GM21423 (cell line): ENCODE results near the gene PRKCE.
"Not testable (repeated sequence)": the region's sequence is repeated elsewhere in the genome, so short reads cannot be mapped to it uniquely, and the experiment has no call there.

Experiments used
- ATAC-seq: cut with Tn5 transposase; IDR thresholded peaks from one replicate; pipeline ENCODE4 v1.9.1; 2021; ENCODE audit warnings: mild to moderate bottlenecking, moderate library complexity; ENCODE audit not compliant: unreplicated experiment

Gene PRKCE

DNA sequence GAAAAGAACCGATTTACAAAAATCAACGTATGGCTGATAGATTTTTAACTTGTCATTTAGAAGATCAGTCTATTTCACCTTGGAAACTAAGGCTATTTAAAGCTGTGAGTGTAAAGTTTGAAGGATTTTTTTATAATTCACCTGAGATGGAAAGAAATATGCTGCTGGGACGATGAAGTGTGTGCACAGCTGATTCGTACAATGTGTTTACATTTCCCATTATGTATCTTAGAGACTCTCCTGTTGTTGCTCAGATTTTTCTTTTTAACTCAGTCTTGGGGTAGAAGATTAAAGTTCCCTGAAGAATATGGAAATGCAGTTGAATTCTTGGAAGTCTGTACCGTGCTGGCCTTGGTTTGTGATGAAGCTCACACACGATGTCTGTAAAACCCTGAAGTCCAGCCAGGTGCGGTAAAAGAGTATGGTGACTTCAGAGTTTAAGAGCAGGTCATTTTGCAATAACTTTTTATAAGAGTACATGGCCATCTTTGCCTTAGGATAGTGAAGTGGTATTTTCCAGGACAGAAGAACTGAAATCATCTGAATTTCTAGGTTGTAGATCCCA, 250.1 kb downstream of the PRKCE start:
- ATAC-seq = no peak

DNA sequence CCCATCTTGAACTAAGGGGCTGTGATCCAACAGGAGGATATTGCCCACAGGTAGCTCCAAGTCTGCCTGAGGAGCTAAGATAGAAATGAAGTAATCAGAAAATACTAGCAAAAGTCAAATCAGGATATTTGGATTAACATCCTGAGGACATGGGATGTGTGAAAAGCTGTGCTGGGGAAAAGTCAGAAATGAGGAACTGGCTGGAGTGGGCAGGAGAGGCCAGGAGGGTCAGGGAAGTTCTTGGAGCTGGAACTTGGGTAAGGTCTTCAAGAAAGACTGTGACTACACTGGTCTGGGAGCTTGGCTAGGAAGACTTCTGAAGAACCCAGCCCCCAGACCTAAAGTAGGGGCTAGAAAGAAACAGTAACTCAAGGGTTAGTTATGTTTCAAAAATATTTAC, 250.9 kb downstream of the PRKCE start:
- no peak for ATAC-seq

GRCh38 chr2:45902781-45903375, 251.4 kb downstream of the PRKCE start:
- no peak for ATAC-seq

GRCh38 chr2:45904267-45904945, 252.9 kb downstream of the PRKCE start:
- ATAC-seq = peak; percentile 67

DNA sequence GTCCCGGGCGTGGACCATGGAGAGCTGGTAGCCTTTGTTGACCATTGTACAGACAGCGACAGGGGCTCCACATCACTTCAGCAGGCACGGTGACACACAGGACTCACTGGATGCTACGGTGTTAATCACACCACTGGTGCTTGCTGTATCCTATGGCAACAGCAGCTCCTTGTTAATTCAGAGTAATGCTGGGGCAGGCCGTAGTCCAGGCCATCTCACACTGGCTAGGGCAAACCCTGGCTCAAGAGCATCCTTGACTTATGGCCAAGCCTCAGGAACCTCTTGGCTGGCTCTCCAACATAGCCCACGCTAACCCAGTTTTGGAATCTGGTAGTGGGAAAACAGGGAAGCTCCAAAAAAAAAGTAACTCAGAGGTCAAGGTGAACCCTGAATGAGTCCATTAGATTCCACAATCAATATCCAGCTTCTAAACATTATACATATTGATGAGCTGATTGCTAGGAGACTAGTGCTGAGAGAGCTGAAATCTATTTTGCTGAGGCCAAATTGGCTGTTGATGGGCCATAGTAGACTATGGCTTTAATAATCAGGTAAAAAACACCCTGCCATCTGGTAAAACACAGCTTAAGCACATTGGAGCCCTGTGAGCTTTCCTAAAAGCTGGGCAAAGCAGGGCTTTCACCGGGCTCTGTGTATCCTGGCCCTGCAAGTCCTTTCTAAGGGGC, 253.6 kb downstream of the PRKCE start:
- no peak for ATAC-seq

- no peak for ATAC-seq
Observed at GRCh38 chr2:45905632-45905958, 254.1 kb downstream of the PRKCE start.

- ATAC-seq = no peak
Observed at GRCh38 chr2:45907592-45907991, 256.1 kb downstream of the PRKCE start.

DNA sequence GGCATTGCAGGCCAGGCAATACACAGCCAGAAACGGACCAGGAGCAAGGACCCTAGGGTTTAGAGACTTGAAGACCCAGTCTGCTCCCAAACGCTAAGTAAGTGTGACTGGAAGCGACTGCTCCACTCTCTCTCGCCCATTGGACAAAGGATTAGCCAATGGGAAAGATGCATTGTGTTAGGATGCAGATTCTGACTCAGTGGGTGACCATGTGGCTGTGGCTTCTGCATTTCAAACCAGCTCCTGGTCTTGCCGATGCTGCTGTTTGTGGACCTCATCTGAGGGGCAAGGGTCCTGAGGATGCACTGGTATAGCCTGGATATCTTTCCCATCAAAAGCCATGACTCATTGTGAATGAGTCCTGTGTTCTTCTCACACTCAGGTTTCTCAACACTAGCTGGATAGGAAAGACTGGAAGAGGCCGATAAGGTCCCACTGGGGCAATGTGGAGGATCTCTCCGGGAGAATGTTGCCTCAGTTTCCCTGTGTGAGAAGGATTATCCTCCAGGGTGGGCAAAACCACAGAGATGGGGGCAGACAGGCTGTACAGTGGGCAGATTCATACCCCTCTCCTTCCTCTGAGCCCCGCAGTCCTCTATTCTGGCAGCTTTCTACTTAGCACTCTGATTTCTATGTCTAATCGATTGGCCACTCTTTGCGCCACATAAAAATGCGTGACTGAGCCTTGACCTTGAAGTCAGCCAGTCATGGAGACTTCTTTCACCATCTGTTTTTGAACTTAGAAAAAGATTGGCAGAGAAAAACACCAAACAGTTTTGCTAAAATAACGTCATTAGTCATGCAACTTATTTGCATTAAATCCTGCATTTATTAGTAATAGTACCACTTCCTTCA, 257.1 kb downstream of the PRKCE start:
- ATAC-seq = no peak

GRCh38 chr2:45909171-45909565, 257.7 kb downstream of the PRKCE start:
- no peak for ATAC-seq

DNA sequence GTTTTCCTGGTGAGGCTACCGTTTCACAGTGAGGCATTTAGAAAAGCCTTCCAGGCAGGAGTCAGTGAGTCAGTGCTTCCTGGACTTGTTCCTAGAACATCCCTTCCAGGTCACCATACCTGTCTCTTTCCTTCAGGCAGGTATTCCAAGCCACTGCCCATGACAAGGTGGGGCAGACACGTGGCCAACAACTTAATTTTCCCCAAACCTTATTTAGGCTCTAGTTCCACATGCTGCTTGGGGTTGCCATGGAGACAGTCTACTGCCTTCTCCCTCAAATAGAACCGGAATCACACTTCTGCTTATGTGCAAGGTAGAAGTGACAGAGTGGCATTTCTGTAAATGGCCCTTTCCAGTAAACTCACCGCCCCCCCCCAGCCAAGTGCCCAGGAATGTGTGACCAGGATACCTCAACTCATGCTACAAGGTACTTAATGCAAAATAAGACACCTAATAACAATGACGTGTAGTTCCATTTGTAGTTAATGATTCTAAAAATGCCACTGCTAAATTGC, 258.3 kb downstream of the PRKCE start:
- ATAC-seq = peak; percentile 57

DNA sequence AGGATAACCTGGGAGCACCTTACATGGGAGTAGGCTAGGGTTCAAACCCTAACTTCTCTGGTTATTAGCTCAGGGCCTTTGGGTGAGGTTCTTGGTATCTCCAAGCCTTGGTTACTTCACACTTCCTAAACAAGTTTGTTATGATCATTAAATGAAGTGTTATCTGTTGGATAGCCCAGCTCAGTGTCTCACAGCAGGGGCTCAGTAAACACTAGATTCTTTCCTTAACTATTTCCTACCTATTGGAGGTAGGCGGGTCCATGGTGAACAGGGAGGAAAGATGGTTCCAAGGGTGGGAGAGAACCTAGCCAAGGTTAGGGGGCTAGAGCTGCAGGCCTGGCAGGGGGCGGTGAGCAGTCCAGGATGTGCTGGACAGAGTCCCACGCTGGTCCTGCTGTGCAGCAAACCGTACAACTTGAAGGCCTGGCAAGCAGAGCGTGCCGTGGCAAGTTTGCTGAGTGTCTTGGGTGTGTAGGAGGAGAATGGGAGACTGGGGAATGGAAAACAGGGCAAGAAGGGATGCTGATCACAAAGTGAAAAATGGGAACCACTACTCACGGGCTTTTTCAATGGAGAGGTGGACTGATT, 259.1 kb downstream of the PRKCE start:
- no peak for ATAC-seq

GRCh38 chr2:45911538-45911937, 260.1 kb downstream of the PRKCE start:
- no peak for ATAC-seq

DNA sequence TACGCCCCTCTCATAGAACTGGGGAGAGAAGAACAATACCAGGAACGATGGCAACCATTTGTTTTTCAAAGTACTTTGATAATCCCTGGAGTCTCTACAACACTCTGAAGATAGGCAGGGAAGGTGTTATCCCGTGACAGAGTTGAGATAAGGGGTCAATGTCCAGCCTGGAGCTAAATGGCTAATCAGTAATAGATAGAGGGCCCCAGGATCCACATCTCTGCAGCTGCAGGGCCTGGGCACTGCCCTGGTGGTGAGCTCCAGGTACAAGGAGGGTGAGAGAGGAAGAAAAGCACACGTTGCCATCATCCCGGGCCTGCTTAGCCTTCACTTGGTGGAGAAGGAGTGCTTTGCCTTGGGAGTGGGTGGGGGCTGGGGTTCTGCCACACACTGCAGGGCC, 260.6 kb downstream of the PRKCE start:
- no peak for ATAC-seq

- no peak for ATAC-seq
Observed at GRCh38 chr2:45913539-45913938, 262.1 kb downstream of the PRKCE start.

GRCh38 chr2:45915523-45915922, 264.0 kb downstream of the PRKCE start:
- no peak for ATAC-seq

GRCh38 chr2:45917561-45918176, 266.2 kb downstream of the PRKCE start:
- not testable (repeated sequence) for ATAC-seq

GRCh38 chr2:45918463-45919159, 267.1 kb downstream of the PRKCE start:
- ATAC-seq = no peak

DNA sequence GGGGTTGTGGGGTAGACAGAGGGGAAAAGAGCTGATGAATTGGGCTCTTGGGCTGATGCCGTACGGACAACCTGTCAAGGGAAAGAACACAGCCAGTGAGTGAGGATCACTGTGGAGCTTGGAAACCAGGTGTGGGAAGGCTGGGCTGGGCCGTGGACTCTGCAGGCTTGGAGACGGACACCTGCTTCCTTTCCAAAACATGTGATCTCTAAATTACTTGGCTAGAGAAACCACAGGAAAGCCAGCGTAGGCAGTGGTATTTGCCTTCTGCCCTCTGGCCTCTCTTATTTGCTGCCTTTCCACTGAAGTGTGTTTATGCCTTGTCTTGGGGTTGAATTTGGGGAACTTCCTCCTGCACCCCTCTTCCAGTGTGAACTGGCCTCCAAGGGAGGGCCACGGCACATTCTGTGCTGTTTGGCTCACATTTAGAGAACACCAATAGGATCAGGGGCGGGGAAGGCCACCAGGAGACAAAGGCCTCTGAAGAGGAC, 267.7 kb downstream of the PRKCE start:
- no peak for ATAC-seq

GRCh38 chr2:45919711-45920111, 268.2 kb downstream of the PRKCE start:
- ATAC-seq = no peak
